Measurements from ENCODE around the gene EEF1A2. TPM values are rescaled to one million over a fixed set of nuclear protein-coding genes. Genes with fewer than 3 reads are reported as not detected.
"Not testable (repeated sequence)": the region's sequence is repeated elsewhere in the genome, so short reads cannot be mapped to it uniquely, and the experiment has no call there.

EEF1A2 gene
- total RNA-seq, 1 experiment from 2014 or later: 88.1 TPM

DNA sequence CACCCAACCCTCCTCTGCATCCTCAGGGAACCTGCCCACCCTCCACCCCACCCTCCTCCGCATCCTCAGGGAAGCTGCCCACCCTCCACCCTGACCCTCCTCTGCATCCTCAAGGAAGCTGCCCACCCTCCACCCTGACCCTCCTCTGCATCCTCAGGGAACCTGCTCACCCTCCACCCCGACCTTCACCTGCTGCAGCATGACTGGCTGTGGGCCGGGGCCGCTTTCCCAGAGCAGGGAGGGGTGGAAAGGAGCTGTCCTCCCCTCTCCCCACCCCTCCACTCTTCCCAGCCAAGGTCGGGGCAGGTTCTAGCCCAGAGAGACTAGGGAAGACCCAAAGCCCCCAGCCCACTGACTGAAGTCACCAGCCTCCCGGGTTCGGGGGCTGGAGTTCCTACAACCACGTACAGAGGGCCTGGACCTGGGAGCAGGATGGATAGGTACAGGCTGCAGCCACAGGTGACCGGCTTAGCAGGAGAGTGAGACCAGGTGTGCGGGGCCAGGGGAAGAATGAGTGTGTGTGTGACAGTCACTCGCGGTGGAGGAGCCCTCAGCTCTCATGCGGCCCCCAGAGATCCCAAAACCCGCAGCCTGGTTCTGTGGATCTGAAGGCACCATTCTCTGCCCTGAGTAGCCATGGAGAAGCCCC is 11.6 kb downstream of the EEF1A2 start:
- DNase-seq (ENCODE audit: low spot score): no peak

DNA sequence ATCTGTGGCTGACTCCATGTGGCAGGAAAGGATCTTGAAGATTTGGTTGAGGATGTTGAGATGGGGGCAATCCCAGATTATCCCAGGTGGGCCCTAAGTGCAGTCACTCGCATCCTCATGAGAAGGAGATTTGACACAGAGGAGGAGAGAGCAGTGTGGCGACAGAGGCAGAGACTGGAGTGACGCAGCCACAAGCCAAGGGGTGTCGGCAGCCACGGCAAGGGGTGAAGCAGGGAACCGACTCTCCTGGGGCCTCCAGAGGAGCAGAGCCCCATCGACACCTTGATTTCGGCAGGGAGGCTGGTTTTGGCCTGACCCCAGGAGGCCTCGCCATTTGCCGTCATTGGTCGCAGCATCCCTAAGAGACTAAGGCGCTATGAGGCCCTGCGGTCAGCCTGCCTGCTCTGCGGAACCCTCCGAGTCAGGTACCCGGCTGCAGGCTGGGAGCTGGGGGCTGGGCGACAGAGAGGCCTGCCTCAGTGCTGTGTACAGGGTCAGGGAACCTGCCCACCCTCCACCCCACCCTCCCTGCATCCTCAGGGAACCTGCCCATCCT is 12.5 kb downstream of the EEF1A2 start:
- no peak for DNase-seq (ENCODE audit: low spot score)

DNA sequence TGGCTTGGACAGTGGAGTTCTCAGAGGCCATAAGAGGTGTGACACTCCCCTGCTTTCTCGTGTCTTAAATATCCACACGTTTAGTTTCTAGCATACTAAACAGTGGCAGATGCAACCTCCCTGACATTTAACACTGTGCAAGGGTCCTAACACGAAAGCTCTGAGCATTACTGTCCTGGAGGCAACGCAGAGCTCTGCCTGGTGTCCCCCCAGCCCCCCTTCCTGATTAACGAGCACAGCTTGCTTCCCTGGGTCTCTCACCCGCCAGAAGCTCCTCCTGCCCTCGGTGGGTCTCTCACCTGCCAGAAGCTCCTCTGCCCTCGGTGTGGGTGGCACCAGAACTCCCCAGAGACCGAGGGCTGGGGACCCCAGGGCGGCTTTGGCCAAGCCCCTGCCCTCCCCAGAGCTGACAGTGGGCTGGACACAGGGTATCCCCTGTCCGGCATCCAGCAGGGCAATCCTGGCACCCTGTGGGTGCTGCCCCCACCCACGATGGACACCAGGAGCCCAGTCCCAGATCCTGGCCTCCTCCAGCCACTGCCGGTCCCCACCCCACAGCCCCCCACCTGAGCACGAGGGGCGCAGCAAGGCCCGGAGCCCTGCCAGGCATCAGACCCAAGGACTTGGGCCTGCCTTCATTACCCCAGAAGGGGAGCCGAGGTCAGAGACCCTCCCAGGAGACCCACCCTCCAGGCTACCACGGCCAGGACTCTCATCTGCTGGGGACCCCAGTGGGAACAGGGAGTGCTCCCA is 14.1 kb downstream of the EEF1A2 start:
- DNase-seq (ENCODE audit: low spot score): no peak

GRCh38 chr20:63484236-63484635 is 14.6 kb downstream of the EEF1A2 start:
- DNase-seq (ENCODE audit: low spot score): no peak

DNA sequence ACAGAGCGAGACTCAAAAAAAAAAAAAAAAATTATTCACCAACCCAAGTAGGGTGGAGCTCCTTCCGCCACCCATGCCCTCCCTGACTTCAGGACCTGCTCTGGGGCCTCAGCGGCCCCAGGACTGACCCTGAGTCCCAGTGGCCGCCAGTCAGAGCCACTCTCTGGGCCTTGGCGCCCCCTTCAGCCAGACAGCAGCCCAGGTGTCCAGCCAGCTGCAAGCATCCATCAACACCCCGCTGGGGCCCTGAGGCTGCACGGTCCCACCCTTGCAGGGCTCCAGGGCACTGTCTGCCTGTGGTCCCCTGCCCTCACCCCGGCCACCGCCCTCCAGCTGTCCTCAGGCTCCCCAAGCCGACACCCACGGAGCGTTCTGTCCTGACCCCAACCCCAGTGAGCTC is 15.0 kb downstream of the EEF1A2 start:
- DNase-seq (ENCODE audit: low spot score): no peak

GRCh38 chr20:63482021-63482587 is 16.8 kb downstream of the EEF1A2 start:
- no peak for DNase-seq (ENCODE audit: low spot score)

- peak; percentile 32 for DNase-seq (ENCODE audit: low spot score)
Observed at GRCh38 chr20:63481503-63481902, 17.4 kb downstream of the EEF1A2 start.

- DNase-seq (ENCODE audit: low spot score): not testable (repeated sequence)
Observed at GRCh38 chr20:63479695-63480419, 19.0 kb downstream of the EEF1A2 start.

DNA sequence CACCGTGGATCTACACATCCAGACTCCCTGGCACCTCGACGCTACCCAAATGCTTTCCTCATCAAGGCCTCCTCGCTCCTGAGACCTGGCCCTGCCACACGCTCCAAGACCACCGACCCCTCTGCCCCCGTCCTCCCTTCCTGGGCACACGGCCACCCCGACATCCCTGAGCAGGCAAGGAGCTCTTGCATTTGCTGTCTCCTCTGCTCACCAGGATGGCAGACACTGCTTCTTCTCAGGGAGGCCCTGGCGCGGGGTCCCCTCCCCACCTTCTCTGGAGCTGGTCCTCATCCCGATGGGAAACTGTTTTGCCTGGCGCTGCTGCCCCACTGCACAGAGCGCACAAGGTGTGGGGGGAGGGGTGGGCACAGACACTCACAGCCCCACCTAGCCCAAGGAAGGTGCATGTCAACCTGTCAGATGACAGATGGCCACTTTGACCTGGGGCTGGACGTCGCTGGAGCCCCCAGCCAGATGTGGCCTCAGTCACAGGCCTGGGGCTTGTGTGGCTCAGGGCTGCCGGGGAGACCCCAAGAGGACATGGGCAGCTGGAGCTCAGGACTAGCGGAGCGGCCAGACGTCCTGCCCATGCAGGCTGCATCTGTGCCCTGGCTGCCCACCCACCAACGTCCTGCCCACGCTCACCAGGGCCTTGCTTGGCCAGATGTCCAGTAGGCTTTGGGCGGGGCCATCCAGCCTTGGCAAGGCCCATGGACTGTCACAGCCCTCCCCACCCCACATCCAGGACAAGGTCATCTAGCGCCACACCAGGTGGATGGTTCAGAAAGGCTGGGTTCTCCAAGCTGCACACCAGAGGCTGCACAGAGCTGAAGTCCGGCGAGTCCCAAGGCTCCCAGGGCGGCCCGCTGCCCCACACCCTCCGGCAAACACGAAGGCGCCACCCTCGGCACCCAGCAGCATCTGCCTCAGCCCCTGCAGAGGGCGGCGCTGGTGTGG is 20.3 kb downstream of the EEF1A2 start:
- no peak for DNase-seq (ENCODE audit: low spot score)

- DNase-seq (ENCODE audit: low spot score): no peak
Observed at GRCh38 chr20:63477944-63478343, 20.9 kb downstream of the EEF1A2 start.

GRCh38 chr20:63477061-63477616 is 21.7 kb downstream of the EEF1A2 start:
- DNase-seq (ENCODE audit: low spot score): no peak

- peak; percentile 45 for DNase-seq (ENCODE audit: low spot score)
Observed at GRCh38 chr20:63475209-63475608, 23.7 kb downstream of the EEF1A2 start.

- DNase-seq (ENCODE audit: low spot score): no peak
Observed at GRCh38 chr20:63473555-63474449, 25.1 kb downstream of the EEF1A2 start.

DNA sequence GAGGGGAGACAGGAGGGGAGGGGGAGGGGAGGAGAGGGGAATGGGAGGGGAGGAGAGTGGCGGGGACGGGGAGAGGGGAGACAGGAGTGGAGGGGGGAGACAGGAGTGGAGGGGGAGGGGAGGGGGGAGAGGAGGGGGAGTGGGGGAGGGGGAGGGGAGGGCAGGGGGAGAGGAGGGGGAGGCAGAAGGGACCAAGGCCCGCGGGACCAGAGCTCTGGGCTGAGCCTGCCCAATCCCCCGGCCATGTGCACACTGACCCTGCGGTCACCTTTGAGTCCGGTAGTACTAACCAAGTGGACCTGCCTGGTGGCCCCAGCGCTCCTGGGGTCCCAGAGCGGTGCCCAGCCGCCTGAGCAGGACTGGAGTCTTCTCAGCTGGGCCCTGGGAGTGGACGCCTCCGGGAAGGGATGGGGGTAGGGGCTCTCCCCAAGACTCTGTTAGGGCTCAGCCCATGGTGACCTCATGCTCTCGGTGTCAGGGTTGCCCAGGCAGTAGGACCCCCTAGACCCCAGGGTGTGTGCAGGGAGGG is 26.0 kb downstream of the EEF1A2 start:
- DNase-seq (ENCODE audit: low spot score): no peak

DNA sequence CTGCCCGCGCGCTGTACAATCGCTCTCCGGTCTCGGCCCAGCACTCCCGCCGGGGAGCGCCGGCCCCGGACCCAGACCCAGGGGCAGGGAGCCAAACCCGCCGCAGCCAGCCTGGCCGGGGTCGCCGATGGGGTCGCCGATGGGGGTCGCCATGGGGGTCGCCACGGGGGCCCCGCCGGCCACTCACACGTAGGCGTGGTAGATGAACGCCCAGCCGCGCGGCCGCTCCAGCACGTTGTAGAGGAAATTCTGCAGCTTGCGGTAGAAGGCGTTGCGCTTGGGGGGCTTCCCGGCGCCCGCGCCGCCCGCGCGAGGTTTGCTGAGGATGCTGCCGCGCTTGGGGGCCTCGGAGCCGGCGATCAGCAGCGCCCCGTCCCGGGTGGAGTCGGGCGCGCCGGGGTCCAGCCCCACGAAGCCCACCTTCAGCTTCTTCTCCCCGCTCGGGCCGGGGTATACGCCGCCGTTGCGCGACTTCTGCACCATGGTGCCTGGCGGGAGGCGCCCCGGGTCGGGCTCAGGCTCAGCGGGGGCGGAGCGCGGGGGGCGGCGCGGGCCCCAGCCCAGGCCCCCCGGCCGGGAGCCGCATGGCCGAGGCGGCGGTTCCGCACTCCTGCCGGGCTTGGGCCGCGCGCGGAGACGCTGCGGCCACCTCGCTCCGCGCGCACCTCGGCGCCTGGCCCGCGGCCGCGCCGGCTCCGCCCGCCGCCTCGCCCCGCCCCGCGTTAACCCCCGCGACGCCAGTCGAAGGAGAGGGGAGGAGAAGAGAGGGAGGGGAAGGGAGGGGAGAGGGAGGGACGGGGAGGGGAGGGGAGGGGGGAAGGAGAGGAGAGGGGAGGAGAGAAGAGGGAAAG is 26.7 kb downstream of the EEF1A2 start, which contains the start of gene KCNQ2:
Gene KCNQ2, minus strand, starts transcription at position 675 of the 851 bp plus-strand sequence. Its CDS starts 192 bp downstream, at position 483.
- DNase-seq (ENCODE audit: low spot score): no peak

- no peak for DNase-seq (ENCODE audit: low spot score)
Observed at GRCh38 chr20:63471717-63471980, 27.2 kb downstream of the EEF1A2 start.

DNA sequence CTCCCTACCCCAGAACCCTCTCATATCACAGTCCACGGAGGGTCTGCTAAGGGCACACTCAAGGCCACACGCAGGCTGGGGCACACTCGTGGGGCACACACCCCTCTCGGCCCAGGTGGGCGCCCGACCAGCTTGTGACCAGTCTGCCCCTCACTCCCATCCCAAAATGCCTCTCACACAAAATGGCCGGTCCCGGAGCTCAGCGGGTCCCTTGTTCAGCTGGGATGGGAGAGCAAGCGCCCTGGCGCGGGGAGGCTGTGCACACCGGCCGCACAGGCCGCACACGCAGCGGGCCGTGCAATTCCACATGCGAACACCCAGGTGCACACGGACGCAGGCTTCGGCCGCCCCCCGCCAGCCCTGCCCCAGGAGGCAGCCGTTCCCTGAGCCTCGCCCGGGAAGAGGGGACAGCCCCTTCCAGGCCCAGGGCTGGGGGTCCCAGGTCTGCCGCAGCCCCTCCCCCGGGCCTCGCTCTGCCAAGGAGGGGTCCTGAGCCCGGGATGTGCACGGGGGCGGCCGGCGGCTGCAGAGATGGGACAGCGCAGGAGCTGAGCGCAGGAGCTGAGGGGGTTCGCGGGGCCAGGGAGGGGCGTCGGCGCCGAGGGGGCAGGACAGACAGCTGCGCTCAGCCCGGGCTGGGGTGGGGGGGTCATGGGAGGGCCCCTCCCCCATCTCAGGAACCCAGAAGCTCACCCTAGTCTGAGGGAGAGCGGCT is 27.7 kb downstream of the EEF1A2 start:
- DNase-seq (ENCODE audit: low spot score): no peak

- no peak for DNase-seq (ENCODE audit: low spot score)
Observed at GRCh38 chr20:63470410-63470809, 28.5 kb downstream of the EEF1A2 start.

All from A172 (cell line).